Measurements from ENCODE around the gene GTF2H3.

GTF2H3 gene

GRCh38 chr12:123659996-123660727 is 26.5 kb downstream of the GTF2H3 start:
- DNase-seq (ENCODE audit: insufficient read length, low spot score) (peak; percentile 60), FAIRE-seq (peak; percentile 62)
- no peak for TF ChIP-seq POLR2A (IDR thresholded peaks at IDR 0.05; ENCODE audit: low read depth, low read length)

GRCh38 chr12:123667771-123668170 is 34.1 kb downstream of the GTF2H3 start:
- DNase-seq (ENCODE audit: insufficient read length, low spot score) (no peak), FAIRE-seq (no peak)
- TF ChIP-seq POLR2A (IDR thresholded peaks at IDR 0.05; ENCODE audit: low read depth, low read length) = no peak

GRCh38 chr12:123670882-123671728 is 37.5 kb downstream of the GTF2H3 start, which contains the start of gene TCTN2:
Gene TCTN2, plus strand, starts transcription at chr12:123671113. Its CDS starts 128 bp downstream, at chr12:123671241.
- FAIRE-seq (peak; percentile 38), DNase-seq (ENCODE audit: insufficient read length, low spot score) (peak; percentile 94)
- peak; percentile 46 for TF ChIP-seq POLR2A (IDR thresholded peaks at IDR 0.05; ENCODE audit: low read depth, low read length)

- DNase-seq (ENCODE audit: insufficient read length, low spot score) (no peak), FAIRE-seq (no peak)
- no peak for TF ChIP-seq POLR2A (IDR thresholded peaks at IDR 0.05; ENCODE audit: low read depth, low read length)
These were observed 38.2 kb downstream of the GTF2H3 start for GRCh38 chr12:123671876-123672275.

GRCh38 chr12:123675436-123675835 is 41.8 kb downstream of the GTF2H3 start:
- FAIRE-seq (no peak), DNase-seq (ENCODE audit: insufficient read length, low spot score) (no peak)
- no peak for TF ChIP-seq POLR2A (IDR thresholded peaks at IDR 0.05; ENCODE audit: low read depth, low read length)

- FAIRE-seq (no peak), DNase-seq (ENCODE audit: insufficient read length, low spot score) (no peak)
- TF ChIP-seq POLR2A (IDR thresholded peaks at IDR 0.05; ENCODE audit: low read depth, low read length) = no peak
These were observed 43.1 kb downstream of the GTF2H3 start for GRCh38 chr12:123676616-123677320.

GRCh38 chr12:123678981-123679380 is 45.4 kb downstream of the GTF2H3 start:
- TF ChIP-seq POLR2A (IDR thresholded peaks at IDR 0.05; ENCODE audit: low read depth, low read length) = no peak
- no peak for FAIRE-seq
- no peak for DNase-seq (ENCODE audit: insufficient read length, low spot score)

- no peak for DNase-seq (ENCODE audit: insufficient read length, low spot score)
- FAIRE-seq = no peak
- TF ChIP-seq POLR2A (IDR thresholded peaks at IDR 0.05; ENCODE audit: low read depth, low read length) = no peak
These were observed 48.0 kb downstream of the GTF2H3 start for GRCh38 chr12:123681605-123682004.

- no peak for TF ChIP-seq POLR2A (IDR thresholded peaks at IDR 0.05; ENCODE audit: low read depth, low read length)
- FAIRE-seq (no peak), DNase-seq (ENCODE audit: insufficient read length, low spot score) (no peak)
These were observed 50.3 kb downstream of the GTF2H3 start for GRCh38 chr12:123683964-123684363.

- no peak for DNase-seq (ENCODE audit: insufficient read length, low spot score)
- no peak for TF ChIP-seq POLR2A (IDR thresholded peaks at IDR 0.05; ENCODE audit: low read depth, low read length)
- FAIRE-seq = no peak
These were observed 53.1 kb downstream of the GTF2H3 start for GRCh38 chr12:123686636-123687190.

- FAIRE-seq (no peak), DNase-seq (ENCODE audit: insufficient read length, low spot score) (no peak)
- TF ChIP-seq POLR2A (IDR thresholded peaks at IDR 0.05; ENCODE audit: low read depth, low read length) = no peak
These were observed 56.7 kb downstream of the GTF2H3 start for GRCh38 chr12:123690191-123690840.

- FAIRE-seq (no peak), DNase-seq (ENCODE audit: insufficient read length, low spot score) (no peak)
- no peak for TF ChIP-seq POLR2A (IDR thresholded peaks at IDR 0.05; ENCODE audit: low read depth, low read length)
These were observed 62.6 kb downstream of the GTF2H3 start for GRCh38 chr12:123696207-123696606.

GRCh38 chr12:123696646-123697045 is 63.0 kb downstream of the GTF2H3 start:
- DNase-seq (ENCODE audit: insufficient read length, low spot score) (no peak), FAIRE-seq (no peak)
- no peak for TF ChIP-seq POLR2A (IDR thresholded peaks at IDR 0.05; ENCODE audit: low read depth, low read length)

All from H54 (cell line).